GM21360 (cell line): ENCODE results near the gene LIN54.
A peak's percentile ranks its signal among the peaks of the same experiment; 100 is the strongest.
"Not testable (repeated sequence)": the region's sequence is repeated elsewhere in the genome, so short reads cannot be mapped to it uniquely, and the experiment has no call there.

Source experiments
- ATAC-seq: cut with Tn5 transposase; IDR thresholded peaks from one replicate; pipeline ENCODE4 v1.9.1; 2021; ENCODE audit warnings: mild to moderate bottlenecking, moderate library complexity; ENCODE audit not compliant: unreplicated experiment

Gene LIN54

DNA sequence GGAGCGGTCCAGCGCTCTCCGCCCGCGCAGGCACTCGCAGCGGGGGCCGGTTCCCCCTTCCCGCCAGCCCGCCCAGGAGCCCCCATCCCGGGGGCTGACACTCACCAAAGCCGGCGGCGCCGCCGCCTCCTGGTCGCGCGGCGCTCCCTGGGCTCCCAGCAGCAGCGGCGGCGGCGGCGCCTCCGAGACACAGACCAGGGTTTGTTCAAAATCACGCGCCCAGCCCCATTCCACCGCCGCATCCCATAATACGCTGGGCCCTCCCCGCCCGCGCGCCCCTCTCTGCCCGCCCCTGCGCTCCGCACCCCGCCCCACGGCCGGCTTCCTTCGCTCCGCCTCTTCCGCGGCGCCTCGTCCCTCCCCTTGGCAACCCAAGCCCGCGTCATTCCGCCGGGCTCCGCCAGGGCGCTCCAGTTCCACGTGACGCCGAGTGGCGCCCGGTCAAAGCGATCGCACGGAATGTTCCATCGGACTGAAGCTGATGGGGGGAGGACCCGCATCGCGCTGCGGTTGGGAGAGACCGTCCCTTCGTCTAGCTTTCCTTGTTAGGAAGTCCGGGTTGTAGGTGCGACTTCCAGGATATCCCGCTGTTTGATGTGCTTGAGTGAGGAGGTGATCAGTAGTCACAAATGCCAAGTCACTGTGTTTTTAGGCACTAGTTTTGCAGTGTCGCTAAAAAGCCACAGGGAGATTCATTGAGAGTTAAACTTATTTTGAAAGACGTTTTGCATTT is 2.2 kb upstream of the LIN54 start:
- ATAC-seq: peak; percentile 86

- ATAC-seq: peak; percentile 17
Observed at GRCh38 chr4:83012200-83012686, 1.6 kb upstream of the LIN54 start.

DNA sequence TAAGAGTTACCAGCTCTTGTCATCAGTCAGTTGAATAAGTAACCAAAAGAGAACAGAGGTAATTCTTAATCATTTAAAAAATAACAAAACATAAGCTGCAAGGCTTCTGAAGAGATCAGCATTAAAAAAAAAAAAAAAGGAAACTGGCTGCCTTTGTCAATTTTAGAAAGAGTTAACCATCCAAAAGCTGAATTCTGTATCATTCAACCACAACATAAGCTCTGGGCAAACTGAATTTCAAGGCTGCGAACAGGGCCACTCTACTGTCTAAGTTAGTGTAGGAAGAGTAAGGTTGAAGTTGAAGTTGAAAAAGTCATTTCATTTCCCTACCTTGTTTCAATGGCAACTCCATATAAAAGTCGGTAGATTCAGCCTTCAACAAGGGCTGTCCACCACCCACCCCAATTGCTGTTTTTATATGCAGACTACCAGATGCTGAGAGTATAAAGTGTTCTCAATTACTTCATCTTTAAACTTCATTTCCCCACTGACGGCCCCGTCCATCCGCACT is 1.1 kb upstream of the LIN54 start:
- no peak for ATAC-seq

DNA sequence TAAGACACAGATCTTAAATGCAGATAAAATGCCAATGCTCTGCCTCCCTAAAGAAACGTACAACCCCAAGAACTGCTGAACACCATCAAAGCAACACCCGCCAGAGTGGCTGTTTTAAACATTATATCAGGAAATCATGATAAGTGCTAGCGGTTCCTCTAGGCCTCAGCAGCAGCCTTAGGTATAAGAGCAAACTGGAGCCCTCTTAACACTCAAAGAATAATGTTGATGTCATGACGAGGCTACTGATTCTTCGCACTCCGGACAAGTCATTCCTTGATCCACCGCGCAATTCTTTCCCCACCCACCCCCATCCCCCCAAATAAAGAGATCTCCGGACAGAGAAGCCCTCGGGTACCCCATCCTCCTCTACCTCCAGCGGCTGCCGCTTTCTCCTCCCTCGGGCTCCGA is 507 bp downstream of the LIN54 start:
- ATAC-seq: no peak

DNA sequence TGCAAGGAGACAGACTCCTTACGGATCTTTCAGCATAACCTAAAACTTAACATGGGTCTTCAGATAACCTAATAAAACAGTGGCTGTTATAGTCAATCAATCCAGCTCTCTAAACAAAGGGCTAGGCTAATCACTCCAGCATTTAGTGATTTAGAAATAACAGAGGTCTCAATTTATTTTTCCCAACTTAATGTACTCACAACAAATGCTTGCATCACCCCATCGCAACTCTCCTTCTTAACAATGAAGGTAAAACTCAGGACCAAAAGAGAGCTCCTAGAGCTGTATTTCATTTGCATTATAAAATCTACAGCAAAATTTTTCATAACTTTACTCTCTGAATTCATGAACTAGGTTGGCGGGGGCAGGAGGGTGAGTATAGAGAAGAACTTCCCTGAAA is 1.1 kb downstream of the LIN54 start:
- ATAC-seq: no peak

DNA sequence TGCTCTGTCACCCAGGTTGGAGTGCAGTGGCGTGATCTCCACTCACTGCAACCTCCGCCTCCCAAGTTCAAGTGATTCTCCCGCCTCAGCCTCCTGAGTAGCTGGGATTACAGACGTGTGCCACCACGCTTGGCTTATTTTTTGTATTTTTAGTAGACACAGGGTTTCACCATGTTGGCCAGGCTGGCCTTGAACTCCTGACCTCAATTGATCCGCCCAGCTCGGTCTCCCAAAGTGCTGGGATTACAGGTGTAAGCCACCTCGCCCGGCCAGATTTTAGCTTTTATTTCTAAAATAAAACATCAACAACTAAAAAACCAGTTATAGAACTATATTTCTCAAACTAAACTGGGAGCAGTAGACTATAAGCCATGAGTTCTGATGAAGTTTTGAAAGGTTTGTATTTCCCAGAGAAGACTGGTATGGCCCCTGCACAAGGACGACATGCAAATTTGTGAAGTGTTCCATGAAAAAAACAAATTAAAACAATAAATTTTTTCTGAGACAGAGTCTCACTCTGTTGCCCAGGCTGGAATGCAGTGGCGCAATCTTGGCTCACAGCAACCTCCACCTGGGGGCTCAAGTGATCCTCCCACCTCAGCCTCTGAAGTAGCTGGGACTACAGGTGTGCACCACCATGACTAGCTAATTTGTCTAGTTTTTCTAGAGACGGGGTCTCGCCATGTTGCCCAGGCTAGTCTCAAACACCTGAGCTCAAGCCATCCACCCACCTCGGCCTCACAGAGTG is 7.4 kb downstream of the LIN54 start:
- ATAC-seq: not testable (repeated sequence)

- no peak for ATAC-seq
Observed at GRCh38 chr4:83002329-83002728, 8.3 kb downstream of the LIN54 start.

GRCh38 chr4:82998898-82999297 is 11.7 kb downstream of the LIN54 start:
- no peak for ATAC-seq

GRCh38 chr4:82994834-82995233 is 15.8 kb downstream of the LIN54 start:
- ATAC-seq: no peak

DNA sequence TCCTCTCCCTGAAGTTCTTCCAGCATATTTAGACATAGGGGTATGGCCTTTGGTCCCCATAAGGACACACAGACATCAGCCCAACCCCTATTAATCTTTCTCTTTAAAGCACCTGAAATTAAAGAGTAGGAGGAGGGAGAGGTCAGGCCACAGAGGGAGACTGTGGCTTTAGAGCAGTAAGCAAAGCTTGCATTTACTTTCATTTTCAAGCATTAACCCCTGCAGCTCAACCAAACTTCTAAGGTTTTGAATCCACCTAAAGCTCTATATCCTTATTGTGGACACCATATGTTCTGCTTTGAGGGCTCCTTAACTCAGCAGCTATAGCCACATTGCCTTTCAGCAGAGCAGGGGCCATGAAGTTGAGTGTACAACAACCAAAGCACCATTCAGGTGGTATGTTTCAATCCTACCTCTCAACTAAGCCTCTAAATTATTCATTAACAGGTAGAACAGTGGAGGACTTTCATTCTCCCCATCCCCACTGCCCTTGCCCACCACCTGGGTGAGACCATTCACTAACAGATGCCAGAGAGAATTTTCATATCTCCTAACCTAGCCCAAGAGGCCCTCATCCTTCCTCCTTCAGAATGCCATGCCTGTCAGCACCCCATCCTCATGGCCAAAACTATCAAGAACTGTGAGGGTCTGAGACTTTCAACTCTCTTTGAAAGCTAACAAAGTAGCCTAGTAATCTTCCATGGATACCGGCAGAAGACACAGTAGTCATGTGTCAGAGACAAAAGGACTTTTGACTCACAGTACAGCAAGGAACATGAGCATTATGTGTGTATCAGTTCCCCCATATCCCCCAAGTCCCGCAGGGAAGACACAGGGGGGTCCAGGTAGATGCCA is 20.8 kb downstream of the LIN54 start:
- peak; percentile 79 for ATAC-seq

DNA sequence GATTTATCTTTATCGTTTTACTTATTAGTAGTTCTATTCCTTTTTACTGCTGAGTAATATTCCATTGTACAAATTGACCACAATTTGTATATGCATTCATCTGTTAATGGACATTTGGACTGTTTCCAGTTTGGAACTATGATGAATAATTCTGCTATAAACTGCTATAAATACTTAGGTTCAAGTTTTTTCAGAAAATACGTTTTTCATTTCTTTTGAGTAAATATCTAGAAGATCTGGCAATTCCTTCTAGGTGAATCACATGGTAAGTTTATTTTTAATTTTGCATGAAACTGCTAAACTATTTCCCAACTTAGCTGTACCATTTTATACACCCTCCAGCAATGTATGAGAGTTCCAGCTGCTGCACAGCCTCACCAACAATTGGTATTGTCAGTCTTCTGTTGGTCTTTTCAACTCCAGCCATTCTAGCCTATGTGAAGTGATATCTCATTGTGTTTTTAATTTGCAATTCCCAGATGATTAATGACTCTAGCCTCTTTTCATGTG is 22.2 kb downstream of the LIN54 start:
- no peak for ATAC-seq

- ATAC-seq: not testable (repeated sequence)
Observed at GRCh38 chr4:82987519-82987918, 23.1 kb downstream of the LIN54 start.

DNA sequence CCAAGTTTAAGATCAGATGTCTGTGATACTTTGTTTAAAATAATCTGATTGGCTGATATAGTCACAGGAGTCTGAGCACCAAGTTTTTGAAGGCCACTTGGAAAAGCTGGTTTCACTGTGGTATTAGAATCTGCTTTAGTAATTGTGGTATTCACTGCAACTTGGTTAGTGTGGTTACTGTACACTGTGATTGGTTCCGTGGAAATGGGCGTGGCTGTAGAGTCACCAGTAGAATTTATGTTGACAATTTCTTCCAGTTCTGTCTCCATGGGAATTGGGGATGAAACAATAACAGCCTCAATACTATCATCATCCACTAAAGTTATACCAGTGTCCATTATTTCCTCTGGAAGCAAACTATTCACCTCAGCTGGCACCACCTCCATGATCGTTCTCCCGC is 26.2 kb downstream of the LIN54 start:
- no peak for ATAC-seq

DNA sequence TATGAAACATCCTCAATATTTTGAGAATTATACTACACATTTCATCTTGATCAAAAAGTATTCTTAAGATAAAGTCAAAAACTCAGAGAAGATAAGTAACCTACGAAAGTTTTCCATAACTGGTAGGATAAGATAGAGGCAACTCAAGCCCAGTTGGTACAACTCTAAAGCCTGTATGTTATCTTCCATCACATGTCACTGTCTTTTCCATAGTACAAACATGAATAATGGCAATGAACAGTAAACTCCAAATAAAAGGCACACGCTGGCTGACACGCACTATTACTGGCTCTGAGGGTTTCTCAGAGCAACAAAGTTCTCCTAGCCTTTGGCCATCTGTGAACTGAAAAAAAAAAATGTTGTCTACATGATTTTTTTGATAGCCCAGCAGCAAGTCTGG is 27.2 kb downstream of the LIN54 start:
- ATAC-seq: no peak

- ATAC-seq: no peak
Observed at GRCh38 chr4:82981138-82981537, 29.5 kb downstream of the LIN54 start.

DNA sequence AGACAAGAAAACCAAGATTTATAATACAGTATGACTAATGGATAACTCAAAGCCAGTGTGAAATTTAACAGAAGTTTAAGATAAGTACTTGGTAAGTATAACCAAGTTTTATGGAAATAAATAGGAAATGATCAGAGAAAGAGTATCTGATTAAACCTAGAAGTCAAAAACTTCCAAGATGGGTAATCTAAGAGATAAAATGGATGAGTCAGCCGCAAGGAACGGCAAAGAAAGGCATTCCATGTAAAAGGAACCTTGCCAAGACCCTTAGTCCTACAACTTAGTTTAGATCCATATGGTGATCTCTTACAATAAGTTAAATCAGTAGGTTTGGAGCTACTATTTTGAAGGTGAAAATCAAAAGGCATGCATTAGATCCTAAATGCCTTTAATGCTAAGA is 34.8 kb downstream of the LIN54 start:
- no peak for ATAC-seq

GRCh38 chr4:82969414-82969813 is 41.2 kb downstream of the LIN54 start:
- ATAC-seq: no peak

DNA sequence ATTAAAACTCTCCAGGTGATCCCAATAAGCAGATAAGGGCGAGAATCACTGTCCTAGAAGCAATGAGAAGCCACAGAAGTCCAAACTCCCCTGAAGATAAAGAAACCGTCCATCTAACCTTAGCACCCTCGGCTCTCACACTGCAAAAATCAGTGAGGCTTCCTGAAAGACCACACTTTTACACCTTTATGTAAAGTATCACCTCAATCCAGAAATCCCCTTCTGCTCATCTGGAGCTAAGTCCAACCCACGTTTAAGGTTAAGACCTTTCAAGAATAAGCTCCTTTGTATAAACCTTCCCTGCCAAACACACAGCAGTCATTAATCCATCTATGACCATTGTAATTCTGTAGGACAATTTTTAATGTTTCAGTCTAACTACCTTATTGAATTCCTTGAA is 41.7 kb downstream of the LIN54 start:
- ATAC-seq: peak; percentile 49

- no peak for ATAC-seq
Observed at GRCh38 chr4:82965763-82966162, 44.9 kb downstream of the LIN54 start.

DNA sequence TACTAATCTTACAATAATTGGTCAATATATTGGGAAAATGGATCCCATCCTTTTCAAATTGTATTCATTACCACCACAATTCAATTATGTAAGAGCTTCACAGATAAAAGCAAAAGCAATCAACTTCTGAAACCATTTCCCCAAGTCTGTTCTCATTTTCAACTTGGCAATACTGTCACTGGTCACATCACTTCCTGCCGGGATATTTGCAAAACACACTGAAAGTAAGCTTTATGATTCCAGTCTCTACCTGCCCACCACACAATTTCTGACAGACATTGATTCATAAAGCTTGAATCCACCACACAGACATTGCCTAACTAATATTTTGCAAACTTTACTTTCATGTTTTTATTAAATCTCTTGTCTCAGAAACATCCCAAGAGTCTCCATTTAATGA is 53.6 kb downstream of the LIN54 start:
- ATAC-seq: no peak

DNA sequence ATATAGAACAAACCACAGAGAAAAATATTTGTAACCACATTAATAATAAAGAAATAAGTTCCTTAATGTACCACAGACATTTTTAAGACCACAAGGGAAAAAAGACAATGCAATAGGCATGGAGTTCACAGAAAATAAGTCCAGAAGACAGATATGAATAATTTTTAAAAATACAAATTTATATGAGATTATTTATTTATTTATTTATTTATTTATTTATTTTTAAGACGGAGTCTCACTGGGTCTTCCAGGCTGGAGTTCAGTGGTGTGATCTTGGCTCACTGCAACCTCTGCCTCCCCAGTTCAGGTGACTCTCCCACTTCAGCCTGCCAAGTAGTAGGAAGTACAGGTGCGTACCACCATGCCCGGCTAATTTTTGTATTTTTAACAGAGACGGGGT is 56.4 kb downstream of the LIN54 start:
- no peak for ATAC-seq
